Stimulated activated CD4-positive, alpha-beta T cell treated with anti-CD3 and anti-CD28 coated beads, Interleukin-12 subunit alpha, Interleukin-12 subunit beta, amount 100 ng/mL, for 48 hours (primary cell): ENCODE measurements around the gene EMC9.

Source experiments
- DNase-seq, 3 donors: peaks; one replicate each; pipeline ENCODE4 v3.0.0-alpha.2; 2020; ENCODE audit warnings: low read depth in 2 of 3, low spot score in 1 of 3

EMC9 gene

GRCh38 chr14:24141097-24141880 is at the start of gene EMC9:
TSS of gene EMC9 (minus strand) at chr14:24141591. CDS start at chr14:24141304, 287 bp downstream.
- peak; percentile 99 to 100 (median 100) for DNase-seq

GRCh38 chr14:24190416-24190815 is 49.0 kb upstream of the EMC9 start:
- DNase-seq = no peak

- no peak for DNase-seq
These were observed 48.1 kb upstream of the EMC9 start for GRCh38 chr14:24189460-24189859.

GRCh38 chr14:24189059-24189375 is 47.6 kb upstream of the EMC9 start:
- DNase-seq = no peak

- DNase-seq = peak; percentile 91 to 94 (median 92)
These were observed 47.1 kb upstream of the EMC9 start, which contains the start of gene IPO4 for GRCh38 chr14:24188251-24189058. TSS of gene IPO4 (minus strand) at chr14:24188816. CDS start at chr14:24188787, 29 bp downstream.

GRCh38 chr14:24187539-24187915 is 46.1 kb upstream of the EMC9 start:
- DNase-seq = no peak

GRCh38 chr14:24186831-24187538 is 45.6 kb upstream of the EMC9 start:
- no peak for DNase-seq

- no peak for DNase-seq
These were observed 44.4 kb upstream of the EMC9 start for GRCh38 chr14:24185741-24186140.

GRCh38 chr14:24185026-24185425 is 43.6 kb upstream of the EMC9 start:
- DNase-seq = no peak

GRCh38 chr14:24184104-24184970 is 42.9 kb upstream of the EMC9 start:
- DNase-seq = no peak

- no peak for DNase-seq
These were observed 41.7 kb upstream of the EMC9 start for GRCh38 chr14:24183014-24183481.

- DNase-seq = no peak
These were observed 40.9 kb upstream of the EMC9 start for GRCh38 chr14:24182110-24182882.

- no peak for DNase-seq
These were observed 40.1 kb upstream of the EMC9 start for GRCh38 chr14:24181371-24182077.

GRCh38 chr14:24179961-24180796 is 38.8 kb upstream of the EMC9 start:
- DNase-seq = no peak

GRCh38 chr14:24179294-24179960 is 38.0 kb upstream of the EMC9 start:
- no peak for DNase-seq

- no peak for DNase-seq
These were observed 37.2 kb upstream of the EMC9 start for GRCh38 chr14:24178399-24179178.

- no peak for DNase-seq
These were observed 36.5 kb upstream of the EMC9 start for GRCh38 chr14:24177891-24178290.
